ENCODE results near the gene MLPH.

GRCh38 chr2:237514474-237515130 lies 27.6 kb downstream of the MLPH start:
- TF ChIP-seq CTCF (IDR thresholded peaks at IDR 0.05), result no peak
- TF ChIP-seq POLR2A (IDR thresholded peaks at IDR 0.05), result no peak
